Mesendoderm (in vitro differentiated cells): ENCODE data around the gene CNPY2.
A peak's percentile ranks its signal among the peaks of the same experiment; 100 is the strongest.
"Not testable (repeated sequence)": the region's sequence is repeated elsewhere in the genome, so short reads cannot be mapped to it uniquely, and the experiment has no call there.

Experiments used
- DNase-seq: peaks from one replicate; pipeline ENCODE4 v3.0.0; 2013
- H2AK5ac ChIP-seq: 2 replicates; pipeline ENCODE4 v1.6.1; 2013; ENCODE audit warnings: low read length, inconsistent platforms
- H2BK120ac ChIP-seq: 2 replicates; pipeline ENCODE4 v1.6.1; 2013; ENCODE audit warnings: low read depth, mild to moderate bottlenecking, low read length, moderate library complexity, mixed read lengths
- H2BK15ac ChIP-seq: replicated peaks from 2 replicates; pipeline ENCODE4 v1.6.1; 2013; ENCODE audit warnings: low read depth, mild to moderate bottlenecking, moderate library complexity
- H2BK5ac ChIP-seq: 2 replicates; pipeline ENCODE4 v1.6.1; 2013; ENCODE audit warnings: low read length, inconsistent platforms
- H3K18ac ChIP-seq: 2 replicates; pipeline ENCODE4 v1.6.1; 2013; ENCODE audit warnings: mild to moderate bottlenecking, low read length, mixed read lengths
- H3K23ac ChIP-seq: one replicate; pipeline ENCODE4 v1.6.1; 2013; ENCODE audit warnings: low read length
- H3K27ac ChIP-seq: 2 replicates; pipeline ENCODE4 v1.5.1; 2013; ENCODE audit warnings: low read depth, mild to moderate bottlenecking, inconsistent platforms, low read length, moderate library complexity
- H3K27me3 ChIP-seq: 2 replicates; pipeline ENCODE4 v1.6.1; 2013; ENCODE audit warnings: low read length, control low read depth, mild to moderate bottlenecking, inconsistent platforms; ENCODE audit not compliant: insufficient read depth, poor library complexity
- H3K36me3 ChIP-seq: 2 replicates; pipeline ENCODE4 v1.6.1; 2013; ENCODE audit warnings: low read length, inconsistent platforms; ENCODE audit not compliant: control insufficient read depth, insufficient read depth
- H3K4ac ChIP-seq: one replicate; pipeline ENCODE4 v1.6.1; 2013; ENCODE audit warnings: low read depth, mild to moderate bottlenecking, low read length, moderate library complexity
- H3K4me1 ChIP-seq: 2 replicates; pipeline ENCODE4 v1.6.1; 2013; ENCODE audit warnings: low read depth, low read length, inconsistent platforms; ENCODE audit not compliant: control insufficient read depth
- H3K4me2 ChIP-seq: 2 replicates; pipeline ENCODE4 v1.6.1; 2013; ENCODE audit warnings: low read length
- H3K4me3 ChIP-seq: 2 replicates; pipeline ENCODE4 v1.5.1; 2013; ENCODE audit warnings: mild to moderate bottlenecking, low read length
- H3K56ac ChIP-seq: one replicate; pipeline ENCODE4 v1.6.1; 2013; ENCODE audit warnings: low read length
- H3K79me1 ChIP-seq: 2 replicates; pipeline ENCODE4 v1.6.1; 2013; ENCODE audit warnings: low read length, inconsistent platforms
- H3K79me2 ChIP-seq: 2 replicates; pipeline ENCODE4 v1.6.1; 2013; ENCODE audit warnings: mild to moderate bottlenecking, low read length; ENCODE audit not compliant: control insufficient read depth, insufficient read depth
- H3K9ac ChIP-seq: 2 replicates; pipeline ENCODE4 v1.6.1; 2013; ENCODE audit warnings: low read length, inconsistent platforms
- H4K5ac ChIP-seq: one replicate; pipeline ENCODE4 v1.6.1; 2013; ENCODE audit warnings: low read length
- H4K8ac ChIP-seq: one replicate; pipeline ENCODE4 v1.6.1; 2013; ENCODE audit warnings: low read depth, mild to moderate bottlenecking, control low read depth, low read length, moderate library complexity
- WGBS: extraction: QIAGEN DNeasy Blood & Tissue Kit; methylation state at CpG from one replicate; pipeline ENCODE4 v1.1.7; 2013; ENCODE audit warnings: low lambda C conversion rate, missing lambda C conversion rate; ENCODE audit not compliant: insufficient coverage; ENCODE audit errors: extremely low coverage; 5-methylcytosine and 5-hydroxymethylcytosine counted together

Gene CNPY2

GRCh38 chr12:56274299-56274698 is 41.5 kb downstream of the CNPY2 start:
- Histone ChIP-seq H3K56ac (no peak overlapping the region), H3K79me1 (no peaks in the 10 kb centered on the region), H3K4me3 (no peak overlapping the region), H3K27ac (no peak overlapping the region), H3K4me1 (no peaks in the 10 kb centered on the region), H2BK5ac (no peak overlapping the region), H4K5ac (no peak overlapping the region), H3K4me2 (no peak overlapping the region), H2AK5ac (no peak overlapping the region), H3K18ac (no peak overlapping the region), H3K79me2 (no peaks in the 10 kb centered on the region), H3K23ac (no peak overlapping the region), H3K27me3 (no peaks in the 10 kb centered on the region), H4K8ac (no peak overlapping the region), H3K4ac (no peak overlapping the region), H2BK15ac (no peak overlapping the region), H3K9ac (no peak overlapping the region), H3K36me3 (peaks cover 10% of the 10 kb centered on the region), H2BK120ac (no peak overlapping the region)
- no CpG with 5 or more reads among the region's 2 CpGs for WGBS
- DNase-seq: no peak

- H3K79me2 ChIP-seq, H4K5ac ChIP-seq, DNase-seq, H2BK15ac ChIP-seq, H3K4me3 ChIP-seq, H3K4me2 ChIP-seq, H2BK5ac ChIP-seq, H3K56ac ChIP-seq, H3K27me3 ChIP-seq, H3K18ac ChIP-seq, H4K8ac ChIP-seq, H3K23ac ChIP-seq, H3K9ac ChIP-seq, H2AK5ac ChIP-seq, H3K79me1 ChIP-seq, H3K36me3 ChIP-seq, H3K4me1 ChIP-seq, H3K27ac ChIP-seq, H3K4ac ChIP-seq, H2BK120ac ChIP-seq: not testable (repeated sequence)
- WGBS: no CpG with 5 or more reads among the region's 2 CpGs
Observed at GRCh38 chr12:56272468-56272867, 43.3 kb downstream of the CNPY2 start.

GRCh38 chr12:56271031-56271430 is 44.8 kb downstream of the CNPY2 start:
- WGBS: no CpG with 5 or more reads among the region's 1 CpG
- peak; percentile 64 for DNase-seq

GRCh38 chr12:56267443-56268071 is 48.2 kb downstream of the CNPY2 start:
- Histone ChIP-seq H2BK5ac (no peak overlapping the region), H3K18ac (no peak overlapping the region), H3K27me3 (no peaks in the 10 kb centered on the region), H2AK5ac (no peak overlapping the region), H2BK15ac (no peak overlapping the region), H3K4me2 (peak overlapping the region; percentile 20), H3K27ac (no peak overlapping the region), H2BK120ac (no peak overlapping the region), H3K4me3 (peak overlapping the region; percentile 28), H3K79me1 (no peaks in the 10 kb centered on the region), H4K5ac (no peak overlapping the region), H3K9ac (peak overlapping the region; percentile 33), H4K8ac (no peak overlapping the region), H3K4ac (no peak overlapping the region), H3K4me1 (no peaks in the 10 kb centered on the region), H3K56ac (peak overlapping the region; percentile 47), H3K79me2 (no peaks in the 10 kb centered on the region), H3K36me3 (no peaks in the 10 kb centered on the region), H3K23ac (no peak overlapping the region)
- no CpG with 5 or more reads among the region's 21 CpGs for WGBS
- peak; percentile 40 for DNase-seq

More at GRCh38 chr12:56271031-56271430, 44.8 kb downstream of the CNPY2 start:
- no peak overlapping the region for H2BK5ac ChIP-seq
- no peak overlapping the region for H3K4me2 ChIP-seq
- no peak overlapping the region for H3K4ac ChIP-seq
- no peak overlapping the region for H3K9ac ChIP-seq
- H3K79me2 ChIP-seq: no peaks in the 10 kb centered on the region
- no peak overlapping the region for H2BK15ac ChIP-seq
- H3K36me3 ChIP-seq: peaks cover 10% of the 10 kb centered on the region
- H3K4me3 ChIP-seq: no peak overlapping the region
- no peak overlapping the region for H3K56ac ChIP-seq
- no peaks in the 10 kb centered on the region for H3K4me1 ChIP-seq
- no peak overlapping the region for H2BK120ac ChIP-seq
- no peak overlapping the region for H4K5ac ChIP-seq
- no peak overlapping the region for H4K8ac ChIP-seq
- no peak overlapping the region for H3K27ac ChIP-seq
- no peak overlapping the region for H2AK5ac ChIP-seq
- no peak overlapping the region for H3K18ac ChIP-seq
- H3K27me3 ChIP-seq: no peaks in the 10 kb centered on the region
- no peak overlapping the region for H3K23ac ChIP-seq
- H3K79me1 ChIP-seq: no peaks in the 10 kb centered on the region

- DNase-seq: peak; percentile 96
- H3K27ac ChIP-seq: peak within 1 kb of the TSS; percentile 68
- H3K79me2 ChIP-seq: no peaks in the 10 kb centered on the region
Observed at GRCh38 chr12:56266693-56267442, 48.9 kb downstream of the CNPY2 start, which contains the start of gene COQ10A. Gene COQ10A (plus strand): TSS chr12:56266942. CDS start chr12:56267119, 177 bp downstream.

More at GRCh38 chr12:56266693-56267442, 48.9 kb downstream of the CNPY2 start, which contains the start of gene COQ10A:
- Histone ChIP-seq H4K5ac (no peak within 1 kb of the TSS), H4K8ac (no peak within 1 kb of the TSS), H3K4me3 (peak within 1 kb of the TSS; percentile 73), H3K4me2 (peak within 1 kb of the TSS; percentile 68), H2BK5ac (peak within 1 kb of the TSS; percentile 48), H3K9ac (peak within 1 kb of the TSS; percentile 92), H3K27me3 (no peaks in the 10 kb centered on the region), H3K36me3 (no peaks in the 10 kb centered on the region), H3K4ac (no peak within 1 kb of the TSS), H3K23ac (no peak within 1 kb of the TSS), H3K4me1 (no peaks in the 10 kb centered on the region), H2BK120ac (no peak within 1 kb of the TSS), H3K79me1 (no peaks in the 10 kb centered on the region), H3K56ac (peak within 1 kb of the TSS; percentile 97), H3K18ac (no peak within 1 kb of the TSS), H2AK5ac (no peak within 1 kb of the TSS), H2BK15ac (no peak within 1 kb of the TSS)
- WGBS: no CpG with 5 or more reads among the region's 68 CpGs
